ENCODE data around the gene SRGAP3.

DNA sequence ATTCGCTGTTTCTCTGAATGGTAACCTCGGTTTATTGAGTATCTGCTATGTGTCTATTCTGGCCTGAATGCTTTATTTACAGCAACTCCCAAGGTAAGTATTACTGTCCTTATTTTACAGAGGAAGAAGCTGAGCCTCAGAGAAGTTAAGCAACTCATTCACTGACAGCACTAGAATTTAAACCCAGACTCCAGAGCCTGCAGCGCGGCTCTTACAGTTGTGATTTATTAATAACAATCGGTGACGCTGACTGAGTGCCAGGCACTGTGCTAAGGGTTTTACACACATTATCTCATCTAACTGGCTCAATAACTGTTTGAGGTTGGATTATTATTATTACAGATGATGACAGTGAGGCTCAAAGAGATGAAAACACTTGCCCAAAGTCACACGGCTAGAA, 19.6 kb downstream of the SRGAP3 start:
- TF ChIP-seq, protein P1, sequence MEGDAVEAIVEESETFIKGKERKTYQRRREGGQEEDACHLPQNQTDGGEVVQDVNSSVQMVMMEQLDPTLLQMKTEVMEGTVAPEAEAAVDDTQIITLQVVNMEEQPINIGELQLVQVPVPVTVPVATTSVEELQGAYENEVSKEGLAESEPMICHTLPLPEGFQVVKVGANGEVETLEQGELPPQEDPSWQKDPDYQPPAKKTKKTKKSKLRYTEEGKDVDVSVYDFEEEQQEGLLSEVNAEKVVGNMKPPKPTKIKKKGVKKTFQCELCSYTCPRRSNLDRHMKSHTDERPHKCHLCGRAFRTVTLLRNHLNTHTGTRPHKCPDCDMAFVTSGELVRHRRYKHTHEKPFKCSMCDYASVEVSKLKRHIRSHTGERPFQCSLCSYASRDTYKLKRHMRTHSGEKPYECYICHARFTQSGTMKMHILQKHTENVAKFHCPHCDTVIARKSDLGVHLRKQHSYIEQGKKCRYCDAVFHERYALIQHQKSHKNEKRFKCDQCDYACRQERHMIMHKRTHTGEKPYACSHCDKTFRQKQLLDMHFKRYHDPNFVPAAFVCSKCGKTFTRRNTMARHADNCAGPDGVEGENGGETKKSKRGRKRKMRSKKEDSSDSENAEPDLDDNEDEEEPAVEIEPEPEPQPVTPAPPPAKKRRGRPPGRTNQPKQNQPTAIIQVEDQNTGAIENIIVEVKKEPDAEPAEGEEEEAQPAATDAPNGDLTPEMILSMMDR (conservative IDR thresholded peaks at IDR 0.05): no peak
- no peak for TF ChIP-seq ZFX (IDR thresholded peaks at IDR 0.05)

All from C4-2B (cell line).